HG02981 (cell line): Measurements from ENCODE around the gene VWA5B1.

ENCODE experiments used
- ATAC-seq: cut with Tn5 transposase; IDR thresholded peaks from one replicate; pipeline ENCODE4 v1.9.1; 2021; ENCODE audit warnings: mild to moderate bottlenecking, moderate library complexity; ENCODE audit not compliant: unreplicated experiment

The VWA5B1 gene

DNA sequence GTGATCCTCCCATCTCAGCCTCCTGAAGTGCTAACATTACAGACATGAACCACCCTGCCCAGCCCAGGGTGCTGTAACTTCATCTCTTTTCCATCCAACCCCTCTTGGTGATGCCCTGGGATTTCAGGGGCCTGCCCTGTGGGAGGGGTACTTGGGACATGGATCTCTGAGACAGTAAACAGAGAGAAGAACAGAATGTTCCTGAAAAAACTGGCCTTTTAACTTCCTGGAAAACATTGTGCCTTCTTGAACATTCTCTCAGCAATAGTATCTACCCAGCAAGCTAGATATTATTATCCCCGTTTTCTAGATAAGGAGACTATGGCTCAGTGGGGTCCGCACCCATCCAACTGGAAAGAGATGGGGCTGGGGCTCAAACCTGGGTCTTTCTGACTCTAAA is 57.0 kb downstream of the VWA5B1 start:
- no peak for ATAC-seq

- ATAC-seq = no peak
Observed at GRCh38 chr1:20348326-20348915, 57.7 kb downstream of the VWA5B1 start.

GRCh38 chr1:20349561-20349960 is 58.9 kb downstream of the VWA5B1 start:
- ATAC-seq = no peak

DNA sequence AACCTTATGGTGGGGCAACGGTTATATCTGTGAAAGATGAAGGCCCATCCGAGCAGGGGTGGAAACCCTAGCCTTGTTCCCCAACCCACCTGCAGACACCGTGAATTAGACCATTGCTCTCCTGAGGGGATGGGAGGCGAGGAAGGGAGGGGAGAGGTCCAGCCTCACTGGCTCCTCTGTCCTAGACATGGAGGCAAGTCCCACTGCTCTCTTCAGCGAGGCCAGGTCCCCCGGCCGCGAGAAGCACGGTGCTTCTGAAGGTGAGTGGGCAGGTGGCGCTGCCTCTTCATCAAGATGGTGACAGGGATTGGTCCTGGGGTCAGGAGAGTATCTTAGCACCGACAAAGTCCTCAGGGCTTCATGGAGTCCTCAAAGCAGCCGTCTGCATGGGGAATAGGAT is 59.3 kb downstream of the VWA5B1 start:
- ATAC-seq = no peak

- ATAC-seq = no peak
Observed at GRCh38 chr1:20350421-20350820, 59.7 kb downstream of the VWA5B1 start.

GRCh38 chr1:20351911-20352701 is 61.4 kb downstream of the VWA5B1 start:
- no peak for ATAC-seq

DNA sequence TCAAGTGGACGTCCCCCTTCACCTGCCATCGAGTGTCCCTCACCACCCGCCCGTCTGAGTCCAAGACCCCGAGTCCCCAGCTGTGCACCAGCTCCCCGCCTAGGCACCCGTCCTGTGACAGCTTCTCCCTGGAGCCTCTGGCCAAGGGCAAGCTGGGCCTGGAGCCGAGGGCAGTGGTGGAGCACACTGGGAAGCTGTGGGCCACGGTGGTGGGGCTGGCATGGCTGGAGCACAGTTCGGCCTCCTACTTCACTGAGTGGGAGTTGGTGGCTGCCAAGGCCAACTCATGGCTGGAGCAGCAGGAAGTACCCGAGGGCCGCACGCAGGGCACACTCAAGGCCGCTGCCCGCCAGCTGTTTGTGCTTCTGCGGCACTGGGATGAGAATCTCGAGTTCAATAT is 63.2 kb downstream of the VWA5B1 start:
- no peak for ATAC-seq

- ATAC-seq = no peak
Observed at GRCh38 chr1:20354610-20355009, 63.9 kb downstream of the VWA5B1 start.

GRCh38 chr1:20355101-20355827 is 64.6 kb downstream of the VWA5B1 start:
- ATAC-seq = no peak

DNA sequence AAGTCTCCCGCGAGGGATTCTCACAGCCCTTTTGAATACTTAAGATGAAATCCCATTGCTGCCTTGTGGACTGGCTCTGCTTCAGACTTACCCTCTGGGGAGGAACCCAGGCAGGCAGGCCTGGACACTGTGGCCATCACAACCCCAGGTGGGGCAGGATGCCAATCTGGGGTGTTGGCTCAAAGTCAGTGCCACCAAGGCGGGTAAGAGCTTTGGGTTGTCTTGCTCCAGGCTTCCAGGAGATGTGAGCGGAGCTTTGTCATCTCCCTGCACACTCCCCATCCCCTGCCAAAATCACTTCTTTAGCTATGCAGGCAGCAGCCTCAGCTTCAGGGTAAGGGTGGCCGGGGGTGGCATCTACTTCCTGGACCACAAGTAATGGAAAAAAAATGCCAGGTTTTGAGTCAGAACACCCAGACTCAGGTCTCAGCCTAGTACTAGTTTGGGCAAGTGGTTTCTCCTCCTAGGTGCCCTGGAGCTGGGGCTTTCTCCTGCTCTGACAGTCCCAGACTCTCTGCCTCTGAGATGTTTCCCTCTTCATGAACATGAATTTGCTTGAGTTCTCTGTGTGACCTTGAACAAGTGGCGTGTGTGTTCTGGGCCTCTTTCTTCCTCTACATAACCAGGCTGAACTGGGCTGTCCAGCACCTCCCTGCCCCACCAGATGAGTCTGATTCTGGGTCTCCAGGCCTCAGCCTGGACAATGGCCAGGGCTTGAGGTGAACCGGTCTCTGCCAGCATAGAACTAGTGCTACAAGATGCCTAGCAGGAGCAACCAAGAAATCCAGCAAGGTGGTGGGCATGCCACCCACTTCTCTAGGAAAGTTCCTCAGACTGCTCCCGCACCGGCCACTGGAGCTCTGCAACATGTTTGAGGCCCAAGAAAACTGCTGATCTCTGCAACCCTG is 65.4 kb downstream of the VWA5B1 start:
- ATAC-seq = no peak

- no peak for ATAC-seq
Observed at GRCh38 chr1:20356850-20357459, 66.3 kb downstream of the VWA5B1 start.

DNA sequence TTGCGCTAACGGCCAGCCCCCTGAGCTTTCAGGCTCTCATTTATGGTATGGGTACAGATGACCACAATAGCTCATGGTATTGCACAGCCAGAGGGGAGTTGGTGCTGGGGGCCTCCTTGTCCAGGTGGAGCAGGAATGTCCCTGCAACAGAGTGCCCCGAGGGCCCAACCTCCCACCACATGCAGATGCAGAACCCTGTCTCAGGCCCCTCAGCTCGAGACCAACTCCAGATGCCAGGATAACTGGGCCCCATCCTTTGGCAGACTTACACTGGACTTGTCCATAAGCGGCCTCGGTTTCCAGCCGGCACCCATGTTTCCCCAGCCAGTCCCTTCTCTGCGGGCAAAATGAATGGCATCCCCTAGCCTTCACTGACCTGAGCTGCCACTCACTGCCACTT is 67.1 kb downstream of the VWA5B1 start:
- ATAC-seq = no peak

DNA sequence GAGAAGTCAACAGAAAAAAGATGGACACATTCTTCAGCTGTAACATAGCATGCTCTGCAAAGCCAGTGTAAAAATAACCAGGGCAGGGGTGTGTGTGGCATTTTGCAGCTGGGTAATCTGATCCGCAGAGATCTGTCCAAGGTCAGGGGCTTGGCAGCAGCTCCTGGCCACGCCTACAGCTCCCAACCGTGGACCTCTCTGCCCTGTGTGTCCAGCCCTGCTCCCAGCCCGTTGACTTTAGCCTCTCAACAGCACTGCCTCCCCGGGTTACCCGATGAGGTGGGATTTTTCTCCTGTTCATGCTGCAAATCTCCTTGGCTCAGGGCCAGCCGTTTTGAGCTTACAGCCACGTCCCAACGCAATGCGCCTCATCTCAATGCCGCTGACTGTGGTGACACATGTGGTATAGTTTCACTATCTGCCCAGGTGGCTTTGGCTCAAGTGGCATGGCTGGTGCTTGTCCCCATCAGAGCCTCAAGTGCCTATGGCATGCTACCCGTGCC is 68.1 kb downstream of the VWA5B1 start:
- no peak for ATAC-seq

DNA sequence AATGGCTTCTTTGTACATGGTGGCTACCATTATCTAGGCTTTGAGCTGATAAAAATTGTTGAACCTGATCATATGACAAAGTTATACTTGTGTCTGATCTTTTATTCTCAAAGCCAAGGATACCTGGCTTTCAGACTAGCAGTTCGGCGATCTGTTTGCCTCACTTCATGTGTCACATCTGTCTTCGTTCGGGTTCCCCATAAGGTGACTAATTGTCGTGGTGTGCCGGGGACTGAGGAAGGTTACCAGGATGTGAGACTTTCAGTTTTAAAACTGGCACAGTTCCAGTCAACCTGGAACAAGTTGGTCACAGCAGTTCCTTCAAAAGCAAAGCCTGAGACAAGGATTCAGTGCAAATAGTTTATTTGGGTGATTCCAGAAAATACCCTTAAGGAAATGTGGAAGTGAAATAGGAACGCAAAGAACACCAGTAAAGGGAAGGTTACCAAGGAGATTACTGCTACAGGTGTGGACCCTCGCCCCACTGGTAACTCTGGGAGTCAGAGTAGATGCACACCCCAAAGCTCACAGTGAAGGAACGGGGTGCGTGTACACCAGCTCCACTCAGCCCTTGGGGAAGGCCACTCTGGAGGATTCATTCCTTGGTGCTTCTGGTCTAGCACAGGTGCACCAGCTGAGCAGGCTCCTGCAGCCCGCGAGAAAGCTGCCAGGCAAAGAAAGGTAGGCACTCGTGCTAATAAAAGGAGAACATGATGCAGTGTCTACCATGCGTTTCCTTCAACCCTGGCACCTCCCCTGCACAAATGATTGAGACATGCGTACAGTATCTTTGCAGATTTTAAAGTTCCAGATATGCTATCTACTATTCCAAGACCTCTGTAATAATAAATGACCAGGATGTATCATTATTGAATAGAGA is 69.0 kb downstream of the VWA5B1 start:
- no peak for ATAC-seq

GRCh38 chr1:20361401-20361800 is 70.7 kb downstream of the VWA5B1 start:
- no peak for ATAC-seq

DNA sequence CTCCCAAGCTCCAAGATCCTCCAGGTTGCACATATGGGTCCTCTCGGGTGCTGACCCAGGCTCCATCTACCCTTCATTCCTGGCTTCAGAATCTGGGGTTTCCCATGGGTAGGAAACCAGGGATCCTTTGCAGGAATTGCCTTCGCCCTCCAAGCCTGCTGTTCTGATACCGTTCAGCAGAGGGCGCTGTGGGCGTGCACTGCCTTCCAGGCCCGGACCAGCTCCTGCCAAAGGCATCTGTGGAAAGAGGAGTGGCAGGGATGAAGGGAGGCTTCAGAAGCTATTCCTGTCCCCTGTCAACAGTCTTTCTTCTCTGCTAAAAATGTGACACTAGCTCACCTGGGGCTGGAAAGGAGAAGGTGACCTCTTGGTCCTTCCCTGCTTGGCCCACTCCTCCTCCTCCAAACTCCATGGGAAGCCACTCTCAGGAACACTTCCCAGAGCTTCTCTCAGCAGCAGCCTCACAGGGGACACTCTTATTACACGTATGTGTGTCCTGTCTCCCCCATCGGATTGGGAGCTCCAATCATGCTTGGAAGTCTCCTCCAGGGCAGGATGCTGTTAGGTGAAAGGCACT is 71.2 kb downstream of the VWA5B1 start:
- no peak for ATAC-seq

DNA sequence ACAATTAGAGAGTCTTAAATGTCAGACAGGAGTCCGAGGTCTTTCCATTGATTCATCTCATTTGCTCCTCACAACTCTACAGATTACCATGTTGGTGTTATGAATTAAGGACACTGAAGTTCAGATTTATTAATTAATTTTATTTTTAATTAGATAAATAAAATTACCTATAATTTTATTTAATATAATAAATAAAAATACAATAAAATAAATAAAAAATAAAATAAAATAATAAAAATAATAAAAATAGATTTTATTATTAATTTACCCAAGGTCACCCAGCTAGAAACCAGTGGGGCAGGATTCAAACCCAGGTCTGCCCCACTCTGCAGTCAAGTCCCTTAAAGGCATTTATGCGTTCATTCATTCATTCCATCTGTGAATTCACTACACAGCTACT is 72.2 kb downstream of the VWA5B1 start:
- no peak for ATAC-seq

DNA sequence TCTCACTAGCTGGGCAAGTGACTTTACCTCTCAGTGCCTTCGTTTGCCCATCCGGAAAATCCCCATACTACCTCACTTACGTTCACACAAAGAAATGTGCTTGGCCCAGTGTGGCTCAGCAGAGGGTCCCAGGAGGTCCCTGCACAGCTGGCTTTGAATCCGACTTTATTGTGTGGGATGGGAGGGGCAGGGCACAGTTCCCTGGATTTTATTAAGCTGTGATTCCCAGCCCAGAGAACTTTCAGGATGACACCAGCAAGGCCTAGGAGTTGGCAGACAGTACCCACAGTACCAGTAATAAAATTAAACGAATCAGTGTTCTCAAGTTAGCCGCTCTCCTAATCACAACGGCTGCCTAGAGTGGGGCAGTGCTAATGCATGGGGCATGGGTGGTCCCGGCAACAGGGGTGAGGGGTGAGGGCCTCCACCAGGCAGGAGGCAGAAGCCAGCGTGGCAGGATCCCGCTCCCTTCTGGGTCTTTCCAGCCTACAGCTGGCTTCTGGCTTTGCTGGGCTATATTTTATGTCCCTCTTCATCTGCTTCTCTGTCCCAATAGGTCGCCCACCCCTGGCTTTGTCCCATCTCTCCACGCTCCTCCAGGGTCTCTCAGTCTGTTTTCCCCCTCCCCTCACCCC is 74.9 kb downstream of the VWA5B1 start:
- no peak for ATAC-seq

GRCh38 chr1:20366056-20366462 is 75.4 kb downstream of the VWA5B1 start:
- ATAC-seq = no peak
